SK-N-MC (cell line): Measurements from ENCODE around the gene CAMK2A.

Experiments
- EZH2 ChIP-seq: fragments of 200-600 bp; sonication (generic); IDR thresholded peaks from one replicate; pipeline ENCODE4 v1.6.1; 2017; ENCODE audit warnings: antibody characterized with exemption
- POLR2AphosphoS5 ChIP-seq: IDR thresholded peaks from 2 replicates; pipeline ENCODE4 v1.6.1; 2012; ENCODE audit warnings: mild to moderate bottlenecking, low read depth, low read length, borderline replicate concordance

DNA sequence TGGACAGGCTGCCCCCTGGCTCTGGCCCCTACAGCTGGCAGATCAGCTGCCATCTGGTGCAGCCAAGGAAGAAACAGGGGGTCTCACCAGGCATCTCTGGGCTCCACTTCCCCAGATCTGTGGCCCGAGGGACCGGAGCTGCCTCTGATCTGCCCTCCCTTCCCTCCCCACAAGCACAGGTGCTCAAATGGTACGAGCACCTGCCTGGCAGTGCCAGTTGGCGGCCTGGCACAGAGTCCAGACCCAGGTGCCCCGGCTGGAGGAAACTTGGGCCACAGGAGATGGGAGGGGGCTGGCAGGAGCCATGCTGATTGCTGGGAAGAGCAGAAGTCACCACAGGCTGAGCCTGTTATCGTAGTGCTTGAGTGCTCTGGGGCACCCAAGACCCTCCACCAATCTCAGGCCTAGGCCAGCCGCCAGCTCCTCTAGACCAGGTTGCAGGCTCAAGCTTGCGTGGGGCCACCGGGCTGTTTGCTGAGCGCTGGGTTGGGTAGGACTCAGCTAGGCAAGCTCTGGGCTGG, 5.0 kb upstream of the CAMK2A start:
- TF ChIP-seq EZH2 (no peak), POLR2AphosphoS5 (no peak)
